Activated T-helper 1 cell treated with anti-CD3 and anti-CD28 coated beads, Interleukin-12 subunit alpha, Interleukin-12 subunit beta, Interleukin-2, Interleukin-4 antibody, amounts not matched to agents 30 ng/mL and 10 ng/mL and 1 ng/mL, durations not matched to agents 14 hours and 24 hours and 36 hours (primary cell): ENCODE results near the gene USP11. TPM values are rescaled to one million over a fixed set of nuclear protein-coding genes. Genes with fewer than 3 reads are reported as not detected.

Experiments used
- DNase-seq: peaks from one replicate; pipeline ENCODE4 v3.0.0; 2021; ENCODE audit warnings: low spot score
- H3K27ac Mint-ChIP-seq: one replicate; pipeline ENCODE4 v1.8.0; 2021; ENCODE audit warnings: mild to moderate bottlenecking, mixed read lengths
- H3K27me3 Mint-ChIP-seq: one replicate; pipeline ENCODE4 v1.8.0; 2022; ENCODE audit warnings: mild to moderate bottlenecking, moderate library complexity, mixed read lengths; ENCODE audit not compliant: insufficient read depth
- H3K36me3 Mint-ChIP-seq: one replicate; pipeline ENCODE4 v1.8.0; 2021; ENCODE audit warnings: low read depth, mixed read lengths
- H3K4me1 Mint-ChIP-seq: one replicate; pipeline ENCODE4 v1.8.0; 2021; ENCODE audit warnings: low read depth, mixed read lengths
- H3K4me3 Mint-ChIP-seq: one replicate; pipeline ENCODE4 v1.8.0; 2021; ENCODE audit warnings: mild to moderate bottlenecking, moderate library complexity, mixed read lengths
- H3K9me3 Mint-ChIP-seq: one replicate; pipeline ENCODE4 v1.8.0; 2021; ENCODE audit warnings: mixed read lengths
- intact Hi-C: fragments of 100-400 bp; cut with micrococcal nuclease; formaldehyde crosslinking; loops from one replicate; pipeline ENCODE4 v1.15.1; 2024
- total RNA-seq: library from RNA; stranded (reverse); gene quantifications from 2 replicates; pipeline ENCODE4 v1.2.3, GENCODE V29; 2022

Gene USP11
- total RNA-seq, 1 donor from 2014 or later, result 26.6 TPM

DNA sequence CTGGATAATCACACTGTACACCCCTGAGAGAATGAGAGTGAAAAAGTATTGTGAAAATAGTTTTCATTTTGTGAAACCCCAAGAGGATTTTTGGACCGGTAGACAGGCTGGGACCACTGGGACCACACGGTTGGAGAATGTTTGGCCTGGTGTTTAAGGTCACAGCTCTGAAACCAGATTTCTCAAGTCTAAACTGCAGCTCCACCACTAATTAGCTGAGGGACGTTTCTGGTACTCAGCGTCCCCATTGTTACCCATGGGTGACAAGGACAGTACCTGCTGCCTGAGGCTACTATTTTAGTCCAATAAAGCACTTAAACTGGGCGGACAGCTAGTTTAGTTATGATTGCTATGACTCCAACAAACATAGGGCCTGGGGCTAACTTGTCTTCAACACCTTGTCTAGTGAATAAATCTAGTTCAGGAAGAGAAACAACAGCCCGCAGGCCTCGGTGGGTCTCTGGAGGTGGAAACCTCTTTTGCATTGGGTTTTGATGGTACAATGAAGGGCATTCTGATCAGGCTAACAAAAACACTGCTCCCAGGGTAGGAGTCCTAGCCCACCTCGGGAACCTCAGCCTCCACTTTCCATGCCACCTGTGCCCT lies 509 bp upstream of the USP11 start:
- DNase-seq, result no peak
- Mint-ChIP-seq H3K4me1 (peaks cover 19% of the 10 kb centered on the region), H3K27ac (peak overlapping the region; percentile 90), H3K27me3 (no peaks in the 10 kb centered on the region), H3K4me3 (peak overlapping the region; percentile 87), H3K36me3 (peaks cover 14% of the 10 kb centered on the region), H3K9me3 (no peaks in the 10 kb centered on the region)
- intact Hi-C loops, result loop anchor here (2.0 kb wide), 2 partner anchors 329 to 427 kb away; partner anchors contain the start of genes ARAF and UXT

DNA sequence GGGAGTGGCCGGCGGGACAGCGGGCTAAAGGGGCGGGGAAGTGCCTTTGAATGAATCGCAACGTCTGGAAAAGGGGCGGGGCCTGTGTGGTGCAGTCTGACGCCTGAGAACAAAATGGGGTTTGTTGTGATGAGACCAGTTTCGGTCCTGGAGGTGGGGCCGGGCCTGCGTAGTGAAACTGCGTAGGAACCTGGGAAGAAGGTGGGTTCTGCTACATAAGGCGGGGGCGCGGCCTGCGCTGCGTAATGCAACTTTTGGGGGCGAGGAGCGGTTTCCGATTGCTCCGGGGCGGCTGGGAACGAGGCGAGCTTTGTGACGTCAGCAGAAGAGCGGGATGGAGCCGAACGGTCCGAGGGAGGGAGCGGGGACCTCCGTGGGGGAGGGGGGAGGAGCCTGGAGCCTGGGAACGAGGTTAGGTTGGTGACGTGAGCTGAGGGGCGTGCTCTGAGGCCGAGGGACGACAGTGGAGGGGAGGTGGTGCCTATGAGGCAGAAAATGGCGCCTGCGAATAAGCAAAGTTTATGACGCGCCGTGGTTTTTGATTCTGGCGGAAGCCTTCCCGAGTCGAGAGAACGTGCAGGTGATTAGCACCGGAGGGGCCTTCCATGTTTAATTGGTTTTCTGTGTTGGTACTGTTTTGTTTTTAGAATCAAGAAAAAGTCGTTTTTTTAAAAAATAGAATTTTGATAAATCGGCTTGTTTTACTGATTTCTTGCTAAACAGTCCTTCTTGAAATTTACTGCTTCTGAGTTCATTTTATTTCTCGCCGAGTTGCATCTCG lies 714 bp downstream of the USP11 start:
- H3K36me3 Mint-ChIP-seq, result peaks cover 14% of the 10 kb centered on the region

DNA sequence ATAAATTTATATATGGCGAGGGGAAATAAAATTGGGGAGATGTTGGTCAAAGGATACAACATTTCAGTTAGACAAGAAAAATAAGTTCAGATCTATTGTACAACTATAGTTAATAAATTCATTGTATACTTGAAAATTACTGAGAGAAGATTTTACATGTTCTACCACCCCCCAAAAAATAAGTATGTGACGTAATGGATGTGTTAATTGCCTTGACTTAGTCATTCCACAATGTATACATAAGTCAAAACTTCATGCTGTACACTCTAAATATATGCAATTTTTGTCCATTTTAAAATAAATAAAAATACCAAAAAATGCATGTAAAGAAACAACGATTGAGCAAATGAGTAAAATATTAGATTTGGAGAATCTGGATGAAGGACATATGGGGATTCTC lies 1.8 kb downstream of the USP11 start:
- Mint-ChIP-seq H3K27ac (no peak overlapping the region), H3K9me3 (no peaks in the 10 kb centered on the region), H3K4me3 (peak overlapping the region; percentile 87), H3K4me1 (peaks cover 19% of the 10 kb centered on the region), H3K27me3 (no peaks in the 10 kb centered on the region), H3K36me3 (peaks cover 9% of the 10 kb centered on the region)
- no peak for DNase-seq
- intact Hi-C loops, result no loop called here

More for the DNA sequence above, 714 bp downstream of the USP11 start:
- intact Hi-C loops, result loop anchor here (1.0 to 2.0 kb wide), 9 partner anchors 15 to 425 kb away; partner anchors contain the start of genes ARAF, CDK16, ELK1 and UBA1
- H3K4me1 Mint-ChIP-seq, result peaks cover 19% of the 10 kb centered on the region
- no peaks in the 10 kb centered on the region for H3K27me3 Mint-ChIP-seq
- peak overlapping the region; percentile 90 for H3K27ac Mint-ChIP-seq
- no peaks in the 10 kb centered on the region for H3K9me3 Mint-ChIP-seq
- H3K4me3 Mint-ChIP-seq, result peak overlapping the region; percentile 87
- peak; percentile 87 for DNase-seq

DNA sequence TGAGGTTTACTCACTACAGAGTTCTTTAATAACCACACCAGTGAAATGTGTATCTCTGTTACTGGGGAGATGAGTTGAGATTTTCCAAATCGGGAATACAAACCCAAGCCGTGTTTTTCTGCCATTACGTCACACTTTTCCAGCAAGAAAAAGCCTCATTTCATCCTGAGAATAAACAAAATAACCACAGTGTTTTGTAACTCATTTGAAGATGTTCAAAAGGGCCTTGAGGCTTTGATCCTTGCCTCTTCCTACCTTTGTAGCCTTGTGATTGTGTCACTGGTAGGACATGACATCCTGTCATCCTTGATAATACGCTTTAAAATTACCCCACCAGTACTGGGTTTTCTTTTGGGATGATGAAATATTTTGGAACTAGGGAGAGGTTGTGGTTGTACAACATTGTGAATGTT lies 2.9 kb downstream of the USP11 start:
- H3K4me3 Mint-ChIP-seq, result peak overlapping the region; percentile 23
- H3K36me3 Mint-ChIP-seq, result peaks cover 5% of the 10 kb centered on the region
- no peaks in the 10 kb centered on the region for H3K27me3 Mint-ChIP-seq
- no peak for DNase-seq
- intact Hi-C loops, result no loop called here
- peak overlapping the region; percentile 7 for H3K27ac Mint-ChIP-seq
- H3K9me3 Mint-ChIP-seq, result no peaks in the 10 kb centered on the region
- peaks cover 14% of the 10 kb centered on the region for H3K4me1 Mint-ChIP-seq

DNA sequence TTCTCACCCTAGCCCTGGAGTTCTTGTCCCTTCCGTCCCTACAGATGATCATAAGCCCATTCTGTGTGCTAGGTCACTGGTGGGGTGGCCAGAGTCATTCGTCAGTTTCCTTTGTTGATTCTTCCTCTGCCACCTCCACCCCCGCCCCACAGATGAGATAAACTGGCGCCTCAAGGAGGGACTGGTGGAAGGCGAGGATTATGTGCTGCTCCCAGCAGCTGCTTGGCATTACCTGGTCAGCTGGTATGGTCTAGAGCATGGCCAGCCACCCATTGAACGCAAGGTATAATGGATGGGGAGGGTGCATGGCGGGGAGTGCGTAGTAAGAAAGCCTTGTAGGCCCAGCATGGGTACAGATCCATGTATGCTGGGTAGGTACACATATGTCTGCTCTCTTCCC lies 6.4 kb downstream of the USP11 start:
- Mint-ChIP-seq H3K27ac (no peak overlapping the region), H3K27me3 (no peaks in the 10 kb centered on the region)
- intact Hi-C loops, result no loop called here

DNA sequence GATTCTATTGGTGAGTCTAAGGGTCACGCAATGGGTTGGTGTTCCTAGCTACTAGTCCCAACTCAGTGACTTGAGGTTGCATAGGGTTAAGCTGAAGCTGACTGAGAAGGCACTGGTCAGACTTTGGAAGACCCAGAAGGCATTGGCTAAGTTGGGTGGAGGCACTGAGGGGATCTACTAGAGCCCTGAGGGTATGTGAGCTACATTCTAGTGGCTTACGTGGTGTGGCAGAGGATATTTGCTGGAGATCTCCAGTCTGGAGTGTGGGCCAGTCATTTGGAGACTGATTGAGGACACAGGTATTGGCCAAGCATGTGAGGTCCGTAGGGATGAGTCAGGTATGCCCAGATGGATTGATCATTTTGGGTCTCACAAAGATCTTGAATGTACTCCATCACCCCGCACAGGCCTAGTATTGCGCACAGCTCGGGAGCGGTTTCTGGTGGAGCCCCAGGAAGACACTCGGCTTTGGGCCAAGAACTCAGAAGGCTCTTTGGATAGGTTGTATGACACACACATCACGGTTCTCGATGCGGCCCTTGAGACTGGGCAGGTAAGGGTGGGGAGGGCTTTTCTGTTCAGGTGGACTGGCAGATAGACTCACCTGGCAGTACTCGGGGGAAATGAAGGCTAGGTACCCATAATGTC lies 7.2 kb downstream of the USP11 start:
- Mint-ChIP-seq H3K27me3 (no peaks in the 10 kb centered on the region), H3K36me3 (peaks cover 11% of the 10 kb centered on the region), H3K4me1 (peaks cover 14% of the 10 kb centered on the region), H3K9me3 (no peaks in the 10 kb centered on the region), H3K27ac (no peak overlapping the region), H3K4me3 (no peak overlapping the region)
- intact Hi-C loops, result no loop called here
- DNase-seq, result no peak

More for the DNA sequence above, 6.4 kb downstream of the USP11 start:
- H3K4me1 Mint-ChIP-seq, result peaks cover 14% of the 10 kb centered on the region
- H3K36me3 Mint-ChIP-seq, result peaks cover 11% of the 10 kb centered on the region
- no peak for DNase-seq
- no peaks in the 10 kb centered on the region for H3K9me3 Mint-ChIP-seq
- H3K4me3 Mint-ChIP-seq, result no peak overlapping the region

DNA sequence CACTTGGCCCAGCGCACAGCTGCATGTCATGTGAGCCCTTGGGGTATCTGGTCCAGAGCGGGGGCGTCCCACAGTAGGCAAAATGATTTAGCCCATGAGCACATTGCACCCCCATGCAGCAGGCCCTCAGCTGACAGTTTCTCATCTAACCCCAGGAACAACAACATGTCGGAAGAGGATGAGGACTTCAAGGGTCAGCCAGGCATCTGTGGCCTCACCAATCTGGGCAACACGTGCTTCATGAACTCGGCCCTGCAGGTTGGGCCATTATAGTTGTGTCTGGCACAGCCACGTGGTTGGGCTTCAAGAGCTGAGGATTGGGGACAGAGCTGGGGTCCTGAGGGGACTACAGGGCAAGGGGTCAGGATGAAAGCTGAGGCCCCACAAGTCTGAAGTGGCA lies 7.8 kb downstream of the USP11 start:
- Mint-ChIP-seq H3K9me3 (no peaks in the 10 kb centered on the region), H3K4me3 (no peak overlapping the region), H3K4me1 (peaks cover 9% of the 10 kb centered on the region), H3K27ac (no peak overlapping the region), H3K27me3 (no peaks in the 10 kb centered on the region), H3K36me3 (peaks cover 9% of the 10 kb centered on the region)
- DNase-seq, result no peak
- intact Hi-C loops, result no loop called here

DNA sequence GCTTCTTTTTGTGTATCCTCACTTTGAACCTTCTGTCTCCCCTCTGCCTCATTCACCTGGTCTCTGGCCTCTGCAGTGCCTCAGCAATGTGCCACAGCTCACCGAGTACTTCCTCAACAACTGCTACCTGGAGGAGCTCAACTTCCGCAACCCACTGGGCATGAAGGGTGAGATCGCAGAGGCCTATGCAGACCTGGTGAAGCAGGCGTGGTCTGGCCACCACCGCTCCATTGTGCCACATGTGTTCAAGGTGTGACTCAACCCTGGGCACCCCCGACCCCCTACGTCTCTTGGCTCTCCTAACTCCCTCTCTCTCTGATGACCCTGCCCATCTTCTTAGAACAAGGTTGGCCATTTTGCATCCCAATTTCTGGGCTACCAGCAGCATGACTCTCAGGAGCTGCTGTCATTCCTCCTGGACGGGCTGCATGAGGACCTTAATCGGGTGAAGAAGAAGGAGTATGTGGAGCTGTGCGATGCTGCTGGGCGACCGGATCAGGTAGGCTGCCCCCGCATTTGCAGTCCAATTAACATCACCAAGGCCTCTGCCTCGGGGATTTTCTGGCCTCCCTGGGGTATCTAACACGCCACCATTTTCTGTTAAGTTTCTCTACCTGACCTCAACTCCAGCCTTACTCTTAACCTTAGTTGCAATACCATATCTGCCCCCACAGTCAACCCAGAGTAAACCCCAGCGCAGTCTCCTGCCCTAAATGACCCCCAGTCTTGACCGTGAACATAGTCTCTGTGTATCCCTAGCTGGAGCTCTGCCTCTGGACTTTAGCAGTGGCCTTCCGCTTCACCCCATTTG lies 8.6 kb downstream of the USP11 start:
- H3K36me3 Mint-ChIP-seq, result peaks cover 16% of the 10 kb centered on the region
- no peak for DNase-seq
- intact Hi-C loops, result no loop called here
- H3K27ac Mint-ChIP-seq, result no peak overlapping the region
- H3K27me3 Mint-ChIP-seq, result no peaks in the 10 kb centered on the region
- H3K4me1 Mint-ChIP-seq, result peaks cover under 1% of the 10 kb centered on the region
- H3K9me3 Mint-ChIP-seq, result no peaks in the 10 kb centered on the region
- no peak overlapping the region for H3K4me3 Mint-ChIP-seq

DNA sequence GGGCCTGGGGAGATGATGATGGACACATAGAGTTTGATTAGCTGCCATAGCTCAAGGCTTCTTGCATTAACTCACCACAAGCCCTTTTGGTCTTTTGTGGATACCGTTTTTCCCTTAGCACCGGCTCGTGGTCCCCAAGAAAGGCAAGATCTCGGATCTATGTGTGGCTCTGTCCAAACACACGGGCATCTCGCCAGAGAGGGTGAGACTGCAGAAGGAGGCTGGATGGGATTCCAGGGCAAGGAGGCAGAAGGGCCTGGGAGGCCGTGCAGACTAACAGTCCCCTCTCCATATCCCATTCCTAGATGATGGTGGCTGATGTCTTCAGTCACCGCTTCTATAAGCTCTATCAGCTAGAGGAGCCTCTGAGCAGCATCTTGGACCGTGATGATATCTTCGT lies 9.5 kb downstream of the USP11 start:
- intact Hi-C loops, result no loop called here
- no peaks in the 10 kb centered on the region for H3K27me3 Mint-ChIP-seq
- peaks cover 16% of the 10 kb centered on the region for H3K36me3 Mint-ChIP-seq
- H3K4me1 Mint-ChIP-seq, result no peaks in the 10 kb centered on the region
- H3K9me3 Mint-ChIP-seq, result no peaks in the 10 kb centered on the region
- DNase-seq, result no peak
- no peak overlapping the region for H3K4me3 Mint-ChIP-seq
- no peak overlapping the region for H3K27ac Mint-ChIP-seq

DNA sequence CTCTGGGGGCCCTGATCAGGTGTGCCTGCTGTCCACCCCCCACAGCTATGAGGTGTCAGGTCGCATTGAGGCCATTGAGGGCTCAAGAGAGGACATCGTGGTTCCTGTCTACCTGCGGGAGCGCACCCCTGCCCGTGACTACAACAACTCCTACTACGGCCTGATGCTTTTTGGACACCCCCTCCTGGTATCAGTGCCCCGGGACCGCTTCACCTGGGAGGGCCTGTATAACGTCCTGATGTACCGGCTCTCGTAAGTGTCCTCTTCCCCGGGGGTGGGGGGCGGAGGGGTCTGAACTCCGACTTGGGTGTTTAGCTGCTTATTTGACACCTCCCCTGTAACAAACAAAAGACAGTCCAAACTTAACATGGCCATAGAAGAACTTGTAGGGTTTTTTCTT lies 10.5 kb downstream of the USP11 start:
- Mint-ChIP-seq H3K9me3 (no peaks in the 10 kb centered on the region), H3K36me3 (peaks cover 21% of the 10 kb centered on the region), H3K4me3 (no peak overlapping the region), H3K4me1 (no peaks in the 10 kb centered on the region), H3K27me3 (no peaks in the 10 kb centered on the region), H3K27ac (no peak overlapping the region)
- DNase-seq, result no peak
- intact Hi-C loops, result no loop called here

DNA sequence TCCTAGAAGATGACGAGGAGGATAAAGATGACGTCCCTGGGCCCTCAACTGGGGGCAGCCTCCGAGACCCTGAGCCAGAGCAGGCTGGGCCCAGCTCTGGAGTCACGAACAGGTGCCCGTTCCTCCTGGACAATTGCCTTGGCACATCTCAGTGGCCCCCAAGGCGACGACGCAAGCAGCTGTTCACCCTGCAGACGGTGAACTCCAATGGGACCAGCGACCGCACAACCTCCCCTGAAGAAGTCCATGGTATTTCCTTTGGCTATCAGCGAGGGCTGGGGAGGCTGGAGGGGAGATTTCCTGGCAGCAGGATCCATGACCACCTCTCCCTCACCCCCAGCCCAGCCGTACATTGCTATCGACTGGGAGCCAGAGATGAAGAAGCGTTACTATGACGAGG lies 11.9 kb downstream of the USP11 start:
- peaks cover 26% of the 10 kb centered on the region for H3K36me3 Mint-ChIP-seq
- intact Hi-C loops, result no loop called here
- no peaks in the 10 kb centered on the region for H3K9me3 Mint-ChIP-seq
- H3K4me3 Mint-ChIP-seq, result no peak overlapping the region
- H3K27ac Mint-ChIP-seq, result no peak overlapping the region
- no peak for DNase-seq
- H3K4me1 Mint-ChIP-seq, result peaks cover 5% of the 10 kb centered on the region
- H3K27me3 Mint-ChIP-seq, result no peaks in the 10 kb centered on the region

DNA sequence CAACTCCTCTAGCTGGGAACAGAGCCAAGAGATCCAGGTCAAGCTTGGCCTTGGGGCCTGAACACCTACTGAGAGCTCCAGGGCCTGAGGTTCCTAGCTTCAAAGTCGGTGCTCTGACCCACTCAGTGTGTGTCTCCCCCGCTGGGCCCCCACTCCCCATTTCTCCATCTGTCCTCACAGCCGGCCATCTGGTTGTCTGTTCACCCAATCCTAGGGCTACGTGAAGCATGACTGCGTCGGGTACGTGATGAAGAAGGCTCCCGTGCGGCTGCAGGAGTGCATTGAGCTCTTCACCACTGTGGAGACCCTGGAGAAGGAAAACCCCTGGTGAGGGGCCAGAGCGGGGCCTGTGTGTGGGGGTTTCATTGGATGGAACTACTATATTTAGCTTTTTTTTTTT lies 12.3 kb downstream of the USP11 start:
- Mint-ChIP-seq H3K27me3 (no peaks in the 10 kb centered on the region), H3K36me3 (peaks cover 23% of the 10 kb centered on the region), H3K4me3 (no peak overlapping the region), H3K27ac (no peak overlapping the region), H3K9me3 (no peaks in the 10 kb centered on the region), H3K4me1 (peaks cover 5% of the 10 kb centered on the region)
- DNase-seq, result no peak
- intact Hi-C loops, result no loop called here
